ENCODE results near the gene HDAC7.

DNA sequence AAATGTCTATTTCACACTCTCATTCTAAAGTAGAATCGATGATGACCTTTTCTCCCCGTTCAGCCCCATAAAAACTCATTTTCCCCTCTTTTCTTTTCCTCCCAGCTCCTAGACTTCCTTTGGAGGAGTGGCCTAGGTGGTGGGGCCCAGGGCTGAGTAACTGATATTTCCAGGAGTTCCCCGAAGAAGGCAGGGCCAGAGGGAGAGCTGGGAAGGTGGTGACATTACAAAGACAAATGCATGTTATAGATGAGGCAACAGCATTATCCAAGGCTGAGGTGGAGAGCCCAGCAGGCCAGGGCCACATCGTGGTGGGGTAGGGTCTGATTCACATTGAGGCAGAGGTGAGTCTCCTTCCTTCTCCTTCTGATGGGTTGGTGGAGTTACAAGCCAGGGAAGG is 22.2 kb upstream of the HDAC7 start:
- TF ChIP-seq POLR2A (IDR thresholded peaks at IDR 0.05): no peak
- TF ChIP-seq, protein P1, sequence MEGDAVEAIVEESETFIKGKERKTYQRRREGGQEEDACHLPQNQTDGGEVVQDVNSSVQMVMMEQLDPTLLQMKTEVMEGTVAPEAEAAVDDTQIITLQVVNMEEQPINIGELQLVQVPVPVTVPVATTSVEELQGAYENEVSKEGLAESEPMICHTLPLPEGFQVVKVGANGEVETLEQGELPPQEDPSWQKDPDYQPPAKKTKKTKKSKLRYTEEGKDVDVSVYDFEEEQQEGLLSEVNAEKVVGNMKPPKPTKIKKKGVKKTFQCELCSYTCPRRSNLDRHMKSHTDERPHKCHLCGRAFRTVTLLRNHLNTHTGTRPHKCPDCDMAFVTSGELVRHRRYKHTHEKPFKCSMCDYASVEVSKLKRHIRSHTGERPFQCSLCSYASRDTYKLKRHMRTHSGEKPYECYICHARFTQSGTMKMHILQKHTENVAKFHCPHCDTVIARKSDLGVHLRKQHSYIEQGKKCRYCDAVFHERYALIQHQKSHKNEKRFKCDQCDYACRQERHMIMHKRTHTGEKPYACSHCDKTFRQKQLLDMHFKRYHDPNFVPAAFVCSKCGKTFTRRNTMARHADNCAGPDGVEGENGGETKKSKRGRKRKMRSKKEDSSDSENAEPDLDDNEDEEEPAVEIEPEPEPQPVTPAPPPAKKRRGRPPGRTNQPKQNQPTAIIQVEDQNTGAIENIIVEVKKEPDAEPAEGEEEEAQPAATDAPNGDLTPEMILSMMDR (IDR thresholded peaks at IDR 0.05): no peak

All from adrenal gland (tissue), 5 donors.